ENCODE data around the gene FOXP1.

DNA sequence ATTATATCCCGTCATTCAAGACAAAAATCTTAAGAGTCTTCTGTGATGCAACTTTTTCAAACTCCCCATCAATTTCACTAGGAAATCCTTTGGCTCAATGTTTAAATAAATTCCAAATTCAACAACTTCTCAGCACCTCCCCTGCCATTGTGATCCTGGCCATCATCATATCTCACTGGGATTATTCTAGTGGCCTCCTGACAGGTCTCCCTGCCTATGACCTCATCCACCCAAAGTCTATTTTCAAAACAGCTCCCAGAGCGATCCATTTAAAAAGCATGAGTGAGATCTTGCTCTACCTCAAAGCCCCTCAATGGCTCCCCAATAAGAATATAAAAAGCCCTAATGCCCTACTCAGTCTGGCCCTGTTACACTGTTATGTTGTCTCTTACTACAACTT, 293.2 kb downstream of the FOXP1 start:
- TF ChIP-seq, protein P1, sequence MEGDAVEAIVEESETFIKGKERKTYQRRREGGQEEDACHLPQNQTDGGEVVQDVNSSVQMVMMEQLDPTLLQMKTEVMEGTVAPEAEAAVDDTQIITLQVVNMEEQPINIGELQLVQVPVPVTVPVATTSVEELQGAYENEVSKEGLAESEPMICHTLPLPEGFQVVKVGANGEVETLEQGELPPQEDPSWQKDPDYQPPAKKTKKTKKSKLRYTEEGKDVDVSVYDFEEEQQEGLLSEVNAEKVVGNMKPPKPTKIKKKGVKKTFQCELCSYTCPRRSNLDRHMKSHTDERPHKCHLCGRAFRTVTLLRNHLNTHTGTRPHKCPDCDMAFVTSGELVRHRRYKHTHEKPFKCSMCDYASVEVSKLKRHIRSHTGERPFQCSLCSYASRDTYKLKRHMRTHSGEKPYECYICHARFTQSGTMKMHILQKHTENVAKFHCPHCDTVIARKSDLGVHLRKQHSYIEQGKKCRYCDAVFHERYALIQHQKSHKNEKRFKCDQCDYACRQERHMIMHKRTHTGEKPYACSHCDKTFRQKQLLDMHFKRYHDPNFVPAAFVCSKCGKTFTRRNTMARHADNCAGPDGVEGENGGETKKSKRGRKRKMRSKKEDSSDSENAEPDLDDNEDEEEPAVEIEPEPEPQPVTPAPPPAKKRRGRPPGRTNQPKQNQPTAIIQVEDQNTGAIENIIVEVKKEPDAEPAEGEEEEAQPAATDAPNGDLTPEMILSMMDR (conservative IDR thresholded peaks at IDR 0.05 in 1 of 2, IDR thresholded peaks at IDR 0.05 in 1 of 2; ENCODE audit: extremely low read depth in 1 of 2, insufficient read depth in 1 of 2, low read depth in 1 of 2, low read length in 2 of 2): no peak
- TF ChIP-seq EZH2 (IDR thresholded peaks at IDR 0.05; ENCODE audit: borderline replicate concordance, low read length): no peak

Measured in mammary epithelial cell (primary cell).